HG02642 (cell line): ENCODE data around the gene NLRP1.

Source experiments
- ATAC-seq: cut with Tn5 transposase; IDR thresholded peaks from one replicate; pipeline ENCODE4 v1.9.1; 2021; ENCODE audit warnings: mild to moderate bottlenecking; ENCODE audit not compliant: unreplicated experiment, poor library complexity

NLRP1 gene

DNA sequence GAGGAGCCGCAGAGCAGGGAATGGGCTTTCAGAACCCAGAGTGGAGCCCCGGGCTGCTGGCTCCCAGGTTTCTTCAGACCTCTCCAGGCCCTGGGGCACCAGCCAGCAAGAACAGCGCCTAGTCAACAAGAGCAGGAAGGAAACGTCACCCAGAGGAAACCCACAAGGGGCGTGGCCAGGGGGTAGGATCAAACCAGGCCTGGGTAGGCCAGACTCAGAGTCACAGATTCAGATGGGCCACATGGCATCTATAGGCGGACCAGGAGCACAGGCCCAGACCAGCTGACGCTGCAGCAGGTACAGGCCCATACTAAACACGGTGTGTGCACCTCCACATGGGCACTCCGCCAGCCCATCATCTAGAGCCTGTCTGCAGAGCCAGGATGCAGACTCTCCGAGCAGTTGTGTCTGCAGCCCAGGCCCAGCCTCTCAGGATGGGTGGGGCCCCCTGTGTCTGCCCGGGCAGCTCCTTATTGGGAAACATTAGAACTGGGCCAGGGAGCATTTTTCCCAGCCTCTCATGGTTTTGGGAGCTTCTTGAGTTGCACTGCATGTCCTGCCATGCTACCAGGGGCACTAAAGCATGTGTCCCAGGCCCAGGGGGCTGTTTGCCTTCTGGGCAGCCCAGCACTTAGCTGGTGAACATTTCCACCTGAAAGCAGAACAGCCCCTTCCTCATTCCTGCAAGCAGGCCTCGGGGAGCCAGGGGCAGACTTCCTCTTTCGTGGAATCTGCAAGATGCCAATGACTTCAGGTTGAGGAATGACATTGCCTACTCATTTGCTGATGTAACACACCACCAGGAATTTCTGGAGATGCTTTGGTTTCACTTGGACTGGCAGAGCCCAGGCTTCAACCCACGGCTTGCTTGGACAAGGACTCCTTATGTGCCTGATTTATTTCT is at the start of gene NLRP1:
TSS of gene NLRP1 (minus strand) at position 127 of the 904 bp plus-strand sequence. CDS start 552 bp downstream, outside the sequence.
- peak; percentile 87 for ATAC-seq

DNA sequence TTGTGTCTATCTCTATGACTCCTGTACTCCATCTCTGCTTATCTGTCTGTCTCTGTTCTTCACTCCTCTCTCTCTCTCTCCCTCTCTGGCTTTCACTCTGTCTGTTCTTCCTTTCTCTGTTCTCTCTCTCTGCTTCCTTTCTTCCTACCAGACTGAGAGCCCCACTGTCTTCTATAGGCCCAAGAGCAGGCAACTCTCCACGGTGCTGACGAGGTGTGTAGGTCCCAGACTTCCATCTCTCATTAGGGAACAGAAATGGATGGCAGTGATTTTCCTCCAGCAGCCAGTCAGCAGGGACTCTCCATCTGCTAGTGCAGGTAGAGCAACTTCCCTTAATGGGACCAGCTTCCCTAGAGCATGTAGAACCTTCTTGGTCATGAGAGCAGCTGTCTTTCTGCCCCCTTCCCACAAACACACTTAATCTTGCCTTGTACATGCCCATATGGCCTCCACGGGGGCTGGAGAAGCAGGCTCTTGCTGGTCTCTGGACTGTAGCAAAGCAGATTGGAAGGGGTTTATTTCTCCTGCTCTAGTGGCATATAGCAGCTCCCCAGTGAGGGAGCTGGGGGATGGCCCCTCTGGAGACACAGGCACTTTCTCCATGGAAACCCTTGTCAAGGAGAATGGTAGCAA is 47.8 kb upstream of the NLRP1 start:
- no peak for ATAC-seq

DNA sequence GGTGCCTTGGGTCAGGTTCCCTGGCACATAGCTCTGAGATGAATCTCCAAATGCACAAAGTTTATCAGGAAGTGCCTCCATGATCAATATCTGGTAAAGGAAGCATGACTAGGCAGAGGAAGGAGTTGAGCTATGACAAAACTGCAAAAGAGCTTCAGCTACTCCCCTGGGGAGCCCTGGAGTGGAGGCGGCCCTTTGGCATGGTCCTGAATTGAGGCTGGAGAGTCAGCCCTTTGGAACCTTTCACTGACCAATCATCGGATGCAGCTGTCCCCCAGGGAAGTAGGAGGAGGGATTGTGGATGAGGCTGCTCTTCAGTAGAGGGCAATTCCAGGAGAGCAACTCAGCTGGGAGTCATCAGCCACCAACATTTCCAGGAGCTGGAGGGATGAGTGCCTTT is 46.1 kb upstream of the NLRP1 start:
- no peak for ATAC-seq

DNA sequence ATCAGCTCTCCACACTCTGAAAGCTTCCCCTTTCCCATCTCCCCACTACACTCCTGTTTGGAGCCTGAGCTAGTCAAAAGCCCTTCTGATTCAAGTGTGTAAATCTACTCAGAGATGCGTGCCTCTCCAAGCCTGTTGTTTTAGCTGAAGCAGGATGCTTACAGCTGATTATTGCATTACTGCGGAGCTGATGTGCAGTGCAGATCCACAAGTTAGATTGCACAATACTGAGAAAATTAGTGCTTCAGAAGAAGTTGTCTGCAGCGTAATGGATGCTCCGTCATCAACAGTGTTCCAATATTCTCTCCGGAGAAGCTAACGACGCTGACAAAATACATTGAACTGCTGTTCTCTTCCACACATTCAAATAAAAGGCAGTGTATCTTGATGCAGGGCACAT is 44.8 kb upstream of the NLRP1 start:
- ATAC-seq = no peak

DNA sequence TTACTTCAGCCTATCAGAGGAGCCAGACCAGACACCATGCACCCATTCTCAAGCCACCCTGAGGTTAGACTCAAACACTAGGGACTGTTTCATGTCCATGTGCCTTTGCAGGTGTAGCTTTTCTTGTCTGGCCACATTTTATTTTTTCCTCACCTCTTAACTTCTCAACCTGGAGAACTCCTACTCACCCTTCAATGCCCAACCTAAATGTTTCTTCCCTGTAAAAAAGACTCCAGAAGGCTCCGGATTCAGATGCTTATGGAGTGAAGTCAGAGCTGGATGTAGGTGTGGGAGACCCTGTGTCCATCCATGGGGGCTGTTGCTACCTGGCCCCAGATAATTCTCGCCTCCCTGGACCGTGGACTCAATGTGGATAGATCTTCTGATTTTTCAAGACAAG is 44.0 kb upstream of the NLRP1 start:
- no peak for ATAC-seq

DNA sequence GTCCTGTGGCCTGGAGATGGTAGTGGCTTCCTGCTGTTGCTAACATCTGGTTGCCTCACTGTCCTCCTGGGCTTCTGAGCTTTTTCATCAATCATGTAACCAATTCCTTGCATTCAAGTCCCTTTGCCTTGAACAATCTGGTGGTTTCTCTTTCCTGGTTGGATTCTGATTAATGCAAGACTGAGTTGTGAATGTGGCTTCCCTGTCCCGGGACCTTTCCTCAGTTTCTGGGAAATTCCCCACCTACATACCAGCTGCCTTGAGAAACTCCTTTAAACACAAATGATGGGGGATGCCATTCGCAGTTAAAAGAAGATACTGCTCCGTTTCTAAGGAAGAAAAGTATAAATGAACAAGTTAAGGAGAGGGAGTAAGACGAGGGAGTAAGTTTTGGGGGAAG is 39.9 kb upstream of the NLRP1 start:
- no peak for ATAC-seq

DNA sequence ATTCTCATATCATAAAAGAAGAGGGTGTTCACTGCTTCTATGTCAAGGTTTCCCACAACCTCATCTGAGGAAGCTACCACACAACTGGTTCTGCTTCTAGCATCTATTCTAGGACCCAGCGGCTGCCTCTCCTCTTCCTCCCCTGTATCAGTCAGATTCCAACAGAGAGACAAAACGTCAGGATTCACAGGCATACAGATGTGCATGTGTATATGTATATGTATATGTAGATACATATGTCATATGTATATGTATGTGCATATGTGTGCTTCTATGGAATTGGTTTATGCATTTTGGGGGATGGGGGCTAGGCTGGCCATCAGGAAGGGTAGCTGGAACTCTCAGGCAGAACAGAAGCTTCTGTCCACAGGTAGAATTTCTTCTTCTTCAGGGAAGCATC is 37.4 kb upstream of the NLRP1 start:
- ATAC-seq = no peak

DNA sequence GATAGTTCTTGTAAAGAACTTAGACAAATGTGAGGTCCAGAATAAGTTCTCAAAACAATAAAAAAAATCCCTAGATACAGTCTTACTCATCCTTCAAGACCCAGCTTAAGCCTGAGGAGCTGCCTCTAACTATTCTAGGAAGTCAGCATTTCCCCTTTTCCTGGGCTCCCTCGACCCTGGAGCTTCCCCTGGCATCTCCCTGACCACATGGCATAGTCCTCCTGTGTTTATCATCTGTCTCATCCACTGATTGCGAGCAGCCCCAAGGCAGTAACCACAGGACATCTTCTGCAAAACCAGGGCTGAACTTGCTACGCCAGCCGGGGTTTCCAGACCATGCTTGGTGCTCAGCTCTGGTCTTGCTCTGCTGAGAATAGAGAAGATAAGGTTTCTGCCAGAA is 36.7 kb upstream of the NLRP1 start:
- no peak for ATAC-seq

DNA sequence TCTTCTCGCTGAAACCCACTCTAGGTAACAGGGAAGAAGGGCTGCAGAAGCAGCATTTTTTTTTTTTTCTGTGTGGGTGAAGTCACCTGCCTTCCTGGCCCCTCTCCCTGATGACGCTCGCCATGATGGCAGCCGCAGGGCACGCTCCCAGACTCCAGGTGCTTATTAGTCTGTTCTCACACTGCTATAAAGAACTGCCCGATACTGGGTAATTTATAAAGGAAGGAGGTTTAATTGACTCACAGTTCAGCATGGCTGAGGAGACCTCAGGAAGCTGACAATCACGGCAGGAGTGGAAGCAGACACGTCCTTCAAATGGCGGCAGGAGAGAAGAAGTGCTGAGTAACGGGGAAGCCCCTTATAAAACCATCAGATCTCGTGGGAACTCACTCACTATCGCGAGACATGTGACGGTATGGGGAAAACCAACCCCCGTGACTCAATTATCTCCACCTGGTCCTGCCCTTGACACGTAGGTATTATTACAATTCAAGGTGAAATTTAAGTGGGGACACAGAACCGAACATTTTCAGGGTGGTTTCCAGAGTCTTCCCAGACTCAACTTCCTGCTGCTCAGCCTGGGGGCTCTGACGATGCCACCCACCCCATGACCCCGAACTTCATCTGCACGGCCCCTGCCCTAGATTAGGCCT is 34.9 kb upstream of the NLRP1 start:
- ATAC-seq = no peak

DNA sequence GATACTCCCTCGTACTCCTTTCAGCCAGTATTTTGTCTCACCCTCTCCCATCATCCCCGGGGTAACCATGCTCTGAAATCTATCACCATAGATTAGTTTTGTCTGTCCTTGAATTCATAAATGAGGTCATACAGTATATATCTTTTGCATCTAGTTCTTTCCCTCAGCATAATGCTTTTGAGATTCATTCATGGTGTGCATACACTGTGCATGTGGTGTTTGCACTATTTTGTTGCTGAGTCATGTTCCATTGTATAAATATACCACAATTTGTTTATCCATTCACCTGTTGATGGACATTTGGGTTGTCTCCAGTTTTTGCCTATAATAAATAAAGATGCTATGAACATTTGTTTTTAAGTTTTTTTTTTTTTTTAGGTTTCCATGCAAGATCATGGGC is 34.2 kb upstream of the NLRP1 start:
- no peak for ATAC-seq

DNA sequence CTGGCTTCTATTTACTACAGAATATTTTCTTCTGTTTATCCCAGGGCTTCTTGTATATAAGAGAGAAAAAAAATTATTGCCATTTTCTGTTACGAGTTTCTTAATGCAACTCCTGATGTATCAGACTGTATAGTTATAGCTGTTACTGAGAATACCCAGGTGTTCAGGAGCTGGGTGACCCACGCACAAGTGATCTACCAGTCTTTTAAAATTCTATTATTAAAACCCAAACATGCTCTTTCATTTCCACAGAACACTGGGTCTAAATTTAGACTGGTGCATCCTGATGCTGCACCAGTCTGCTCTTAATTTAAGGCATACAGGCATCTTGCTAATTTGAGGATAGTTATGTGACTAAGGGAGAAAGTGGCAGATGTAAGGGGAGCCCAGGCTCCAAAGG is 31.2 kb upstream of the NLRP1 start:
- no peak for ATAC-seq

DNA sequence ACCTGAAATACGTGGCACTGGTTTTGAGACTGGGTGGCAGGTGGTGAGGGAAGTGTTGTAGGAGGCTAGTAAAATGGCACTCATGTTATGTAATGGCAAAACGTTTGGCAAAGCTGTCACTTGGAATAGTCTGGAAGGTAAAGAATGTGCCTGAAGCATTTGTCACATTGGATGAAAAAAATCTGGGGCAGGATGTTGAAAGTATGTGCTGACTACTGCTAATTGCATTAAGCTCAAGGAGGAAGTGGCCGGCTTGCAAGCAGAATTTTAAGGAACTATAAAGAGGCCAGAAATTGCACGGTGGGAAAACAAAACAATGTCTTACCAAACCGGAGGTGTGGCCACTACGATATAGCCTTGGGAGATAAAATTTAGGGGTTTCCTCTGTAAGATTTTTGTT is 26.6 kb upstream of the NLRP1 start:
- ATAC-seq = no peak

DNA sequence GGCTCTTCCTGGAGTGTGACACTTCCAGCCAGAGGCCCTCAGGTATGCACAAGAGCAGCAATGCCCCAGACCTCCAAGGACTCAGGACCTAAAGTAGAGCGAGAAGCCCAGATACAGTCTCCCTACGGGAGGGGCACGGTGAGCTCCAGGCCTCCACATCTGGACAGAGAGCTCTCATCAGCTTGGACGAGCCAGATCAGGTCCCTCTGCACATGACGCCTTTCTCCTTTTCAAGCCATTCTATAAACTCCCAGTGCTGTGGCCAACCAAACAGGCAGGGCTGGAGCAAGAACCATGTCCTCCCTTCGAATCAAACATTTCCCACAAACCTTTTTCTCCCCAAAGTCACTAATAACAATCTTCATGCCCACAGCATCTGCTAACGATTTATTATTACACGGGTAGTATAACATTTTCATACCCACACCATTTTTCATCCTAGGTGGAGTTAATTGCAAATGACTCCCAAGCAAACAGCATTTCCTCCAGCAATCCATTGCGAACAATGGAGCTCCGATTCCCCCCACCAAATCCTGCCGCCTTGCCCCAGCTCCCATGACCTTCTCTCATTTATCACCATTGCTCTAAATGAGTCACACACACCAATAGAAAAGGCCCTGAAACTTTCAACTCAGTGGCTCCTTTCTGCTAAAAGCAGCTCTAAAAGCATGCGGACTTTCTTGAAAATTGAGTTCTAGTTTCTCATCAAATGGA is 24.2 kb upstream of the NLRP1 start:
- no peak for ATAC-seq

DNA sequence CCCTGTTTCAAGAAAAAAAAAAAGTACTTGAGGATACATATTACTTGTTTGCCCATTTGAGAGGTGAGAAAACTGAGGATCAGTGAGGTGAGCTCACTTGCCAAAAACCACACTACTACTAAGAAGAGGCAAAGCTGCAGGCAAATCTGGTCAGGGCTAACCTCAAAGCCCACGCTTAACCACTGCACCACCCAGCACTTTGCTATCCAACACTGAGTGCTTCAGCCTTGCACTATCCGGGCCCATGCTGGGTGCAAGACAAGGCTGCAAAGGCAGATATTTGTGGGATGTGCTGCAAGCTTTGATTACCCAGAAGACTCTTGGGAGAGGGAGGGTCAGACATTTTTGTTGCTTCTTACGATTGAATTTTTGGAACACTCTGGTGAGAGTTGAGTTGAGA is 23.6 kb upstream of the NLRP1 start:
- ATAC-seq = no peak

DNA sequence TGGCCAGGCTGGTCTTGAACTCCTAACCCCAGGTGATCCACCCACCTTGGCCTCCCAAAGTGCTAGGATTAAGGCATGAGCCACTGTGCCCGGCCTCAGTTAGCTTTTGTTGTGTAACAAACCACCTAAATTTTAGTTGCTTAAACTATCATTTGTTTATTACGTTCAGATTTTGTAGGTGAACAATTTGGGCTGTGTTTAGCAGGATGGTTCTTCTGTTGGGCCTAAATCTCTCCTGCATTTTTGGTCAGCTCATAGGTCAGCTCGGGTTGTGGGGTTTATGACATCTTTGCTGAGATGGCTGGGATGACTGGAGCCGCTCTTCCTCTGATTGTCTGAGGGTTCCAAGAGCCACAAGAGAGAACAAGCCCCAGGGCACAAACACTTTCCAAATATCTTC is 21.1 kb upstream of the NLRP1 start:
- no peak for ATAC-seq

DNA sequence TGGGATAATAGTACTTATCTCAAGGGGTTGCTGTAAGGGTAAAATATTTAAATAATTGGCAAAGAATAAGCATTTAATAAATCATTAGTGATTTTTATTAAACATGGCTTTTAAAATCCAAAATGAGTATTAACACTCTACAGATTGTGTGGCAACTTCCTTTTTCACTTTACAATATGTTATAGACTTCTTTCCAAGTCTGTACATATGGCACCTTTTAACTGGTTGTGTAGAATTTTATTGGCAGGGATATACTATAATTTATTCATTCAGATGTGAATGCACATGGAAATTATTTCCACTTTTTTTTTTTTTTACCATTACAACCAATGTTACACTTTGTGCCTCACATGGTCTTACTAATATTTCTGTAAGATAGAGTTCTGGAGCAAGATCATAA is 15.7 kb upstream of the NLRP1 start:
- ATAC-seq = no peak

DNA sequence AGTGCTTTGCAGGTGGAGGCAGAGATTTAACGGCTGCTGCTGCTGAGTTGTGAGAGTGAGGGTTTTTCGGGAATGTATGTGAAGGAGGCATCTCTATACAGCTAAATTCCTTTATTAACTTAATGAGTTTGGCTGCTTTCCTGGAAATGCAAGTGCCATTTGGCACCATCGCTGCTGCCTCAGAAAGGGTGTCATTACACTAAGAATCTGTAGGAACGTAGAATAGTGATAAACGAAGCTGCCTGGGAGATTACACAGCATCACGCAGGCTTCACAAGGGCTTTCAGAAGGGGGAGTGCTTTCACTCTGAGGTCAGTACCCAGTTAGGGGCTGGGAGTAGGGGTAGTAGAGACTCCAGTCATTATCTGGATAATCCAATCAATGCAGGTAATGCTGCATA is 14.1 kb upstream of the NLRP1 start:
- no peak for ATAC-seq

DNA sequence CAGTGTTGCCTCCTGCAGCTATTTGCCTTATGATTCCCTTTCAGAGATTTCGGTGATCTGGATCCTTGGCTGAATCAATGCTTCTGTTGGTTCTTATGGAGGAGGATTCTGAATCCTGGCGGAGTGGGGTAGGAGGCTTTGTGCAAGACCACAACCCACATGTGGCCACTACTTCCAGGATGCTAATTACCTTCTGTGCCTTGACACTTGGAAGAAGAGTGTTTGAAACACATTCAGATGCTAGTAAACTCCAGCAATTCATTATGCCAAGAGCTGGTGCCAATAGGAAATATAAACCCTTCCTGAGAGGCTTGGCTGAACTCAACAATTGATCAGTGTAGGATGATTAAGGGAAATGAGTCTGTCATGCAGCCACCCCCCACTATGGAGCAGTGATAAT is 12.1 kb upstream of the NLRP1 start:
- no peak for ATAC-seq

DNA sequence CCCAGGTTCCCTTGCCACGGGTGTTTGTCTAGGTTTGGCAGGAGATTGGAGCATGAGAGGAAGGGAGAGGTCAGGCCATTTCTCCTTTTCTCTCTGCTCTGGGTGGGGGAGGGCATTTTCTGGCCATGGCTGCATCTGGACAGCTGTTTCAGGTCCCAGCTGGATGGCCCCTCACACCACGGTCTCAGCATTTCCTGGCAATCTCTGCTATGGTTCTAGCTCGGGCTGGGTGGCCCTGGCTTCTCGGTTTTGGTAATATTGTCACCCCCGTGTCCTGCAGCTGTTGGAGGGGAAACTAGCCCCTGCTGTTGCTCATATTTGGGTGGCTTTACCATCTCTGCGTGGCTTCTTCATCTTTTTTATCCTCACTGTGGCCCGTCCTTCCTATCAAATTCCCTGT is 11.5 kb upstream of the NLRP1 start:
- no peak for ATAC-seq

DNA sequence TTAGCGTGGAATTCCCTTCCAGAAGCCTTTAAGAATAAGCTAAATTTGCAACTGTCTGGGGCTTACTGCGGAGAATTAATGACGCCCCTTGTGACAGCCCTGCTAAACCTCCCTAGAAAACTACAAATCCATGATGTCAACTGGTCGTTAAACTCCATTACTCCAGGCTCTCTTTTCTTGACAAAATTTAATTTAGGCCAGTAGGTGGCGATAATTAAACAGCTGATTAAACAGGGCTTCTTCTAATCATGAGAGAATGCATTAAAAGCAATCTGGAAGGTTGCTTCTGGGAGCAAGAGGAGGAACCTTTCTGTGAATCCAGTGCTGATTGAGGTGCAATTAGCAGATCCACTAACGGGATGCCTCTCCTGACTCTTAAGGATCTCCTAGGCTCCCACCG is 8.1 kb upstream of the NLRP1 start:
- no peak for ATAC-seq

DNA sequence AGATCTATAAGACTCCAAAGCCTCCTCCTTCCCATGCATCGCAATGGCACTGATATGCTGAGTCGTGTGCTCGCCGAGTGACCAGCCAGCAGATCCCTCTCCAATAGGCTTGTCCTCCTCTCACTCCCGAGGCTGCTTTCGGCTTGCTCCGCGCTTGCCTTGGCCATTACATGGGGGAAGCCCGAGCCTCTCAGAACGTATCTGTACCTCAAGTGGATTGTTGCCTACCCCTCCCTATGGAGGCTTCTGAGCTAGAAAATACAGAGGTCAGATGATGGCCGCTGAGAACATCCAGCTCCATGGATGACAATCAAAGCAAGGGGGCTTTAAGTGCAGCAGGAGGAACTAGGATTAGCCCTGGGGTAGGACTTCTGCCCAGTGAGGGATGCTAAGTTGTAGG is 7.7 kb upstream of the NLRP1 start:
- no peak for ATAC-seq
